Measurements from ENCODE around the gene KLK3.
"Not testable (repeated sequence)": the region's sequence is repeated elsewhere in the genome, so short reads cannot be mapped to it uniquely, and the experiment has no call there.

Gene KLK3

GRCh38 chr19:50870417-50871089, 15.8 kb downstream of the KLK3 start:
- peak; percentile 49 to 60 for DNase-seq

DNA sequence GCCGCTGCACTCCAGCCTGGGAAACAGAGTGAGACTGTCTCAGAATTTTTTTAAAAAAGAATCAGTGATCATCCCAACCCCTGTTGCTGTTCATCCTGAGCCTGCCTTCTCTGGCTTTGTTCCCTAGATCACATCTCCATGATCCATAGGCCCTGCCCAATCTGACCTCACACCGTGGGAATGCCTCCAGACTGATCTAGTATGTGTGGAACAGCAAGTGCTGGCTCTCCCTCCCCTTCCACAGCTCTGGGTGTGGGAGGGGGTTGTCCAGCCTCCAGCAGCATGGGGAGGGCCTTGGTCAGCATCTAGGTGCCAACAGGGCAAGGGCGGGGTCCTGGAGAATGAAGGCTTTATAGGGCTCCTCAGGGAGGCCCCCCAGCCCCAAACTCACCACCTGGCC, 18.3 kb downstream of the KLK3 start, which contains the start of gene KLK2:
TSS of gene KLK2 (plus strand) at position 384 of the 400 bp plus-strand sequence. CDS start 35 bp downstream, outside the sequence.
- no peak for DNase-seq

DNA sequence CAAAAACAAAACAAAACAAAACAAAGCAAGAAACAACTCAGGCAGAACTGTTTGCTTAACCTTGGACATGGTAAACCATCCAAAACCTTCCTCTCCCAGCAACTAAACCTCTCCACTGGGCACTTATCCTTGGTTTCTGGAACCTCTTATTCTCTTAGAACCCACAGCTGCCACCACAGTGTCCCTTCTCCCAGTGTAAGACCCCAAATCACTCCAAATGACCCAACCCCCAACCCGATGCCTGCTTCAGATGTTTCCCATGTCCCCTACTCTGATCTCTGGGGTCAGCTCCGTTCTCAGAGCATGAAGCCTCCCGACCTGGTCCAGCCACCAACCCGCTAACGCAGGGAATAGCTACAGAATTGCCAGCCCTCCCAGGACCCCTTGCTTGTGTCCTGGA, 19.5 kb downstream of the KLK3 start:
- no peak for DNase-seq

DNA sequence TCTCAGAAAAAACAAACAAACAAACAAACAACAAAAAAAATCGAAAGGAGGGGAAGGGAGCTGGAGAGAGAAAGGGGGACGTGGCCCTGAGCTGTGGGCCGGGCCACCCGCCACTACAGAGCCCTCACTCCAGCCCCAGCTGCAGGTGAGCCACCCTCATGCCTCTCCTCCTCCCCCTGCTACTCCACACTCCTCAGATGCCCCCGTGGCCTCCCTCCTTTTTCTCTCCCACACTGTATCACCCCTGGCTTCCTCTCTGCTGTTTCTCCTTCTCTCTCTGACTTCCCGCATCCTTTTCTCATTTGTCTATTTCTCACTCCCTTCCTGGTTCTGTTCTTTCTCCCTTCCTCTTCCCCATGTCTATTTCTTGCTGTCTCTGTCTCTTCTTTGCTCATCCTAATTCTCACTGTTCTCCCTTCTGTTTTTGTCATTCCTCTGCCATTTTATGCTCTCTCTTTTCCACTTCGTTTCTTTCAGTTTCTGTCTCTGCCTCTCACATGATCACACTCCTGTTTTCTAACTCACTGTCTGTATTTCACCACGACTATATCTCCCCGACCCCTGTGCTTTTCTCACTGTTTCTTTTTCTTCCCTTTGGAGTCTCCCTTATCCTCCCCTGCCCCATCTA, 21.2 kb downstream of the KLK3 start:
- DNase-seq = no peak

- DNase-seq = no peak
These were observed 21.7 kb downstream of the KLK3 start for GRCh38 chr19:50876456-50876855.

- DNase-seq = no peak
These were observed 22.6 kb downstream of the KLK3 start for GRCh38 chr19:50877338-50877737.

- DNase-seq = no peak
These were observed 24.1 kb downstream of the KLK3 start for GRCh38 chr19:50878851-50879250.

DNA sequence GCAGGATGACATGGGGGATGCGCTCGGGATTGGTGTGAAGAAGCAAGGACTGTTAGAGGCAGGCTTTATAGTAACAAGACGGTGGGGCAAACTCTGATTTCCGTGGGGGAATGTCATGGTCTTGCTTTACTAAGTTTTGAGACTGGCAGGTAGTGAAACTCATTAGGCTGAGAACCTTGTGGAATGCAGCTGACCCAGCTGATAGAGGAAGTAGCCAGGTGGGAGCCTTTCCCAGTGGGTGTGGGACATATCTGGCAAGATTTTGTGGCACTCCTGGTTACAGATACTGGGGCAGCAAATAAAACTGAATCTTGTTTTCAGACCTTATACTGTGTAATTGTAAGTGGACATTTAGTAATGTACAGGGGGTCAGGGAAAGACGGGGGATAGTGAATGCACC, 25.5 kb downstream of the KLK3 start:
- no peak for DNase-seq

GRCh38 chr19:50882188-50882587, 27.5 kb downstream of the KLK3 start:
- DNase-seq = no peak

DNA sequence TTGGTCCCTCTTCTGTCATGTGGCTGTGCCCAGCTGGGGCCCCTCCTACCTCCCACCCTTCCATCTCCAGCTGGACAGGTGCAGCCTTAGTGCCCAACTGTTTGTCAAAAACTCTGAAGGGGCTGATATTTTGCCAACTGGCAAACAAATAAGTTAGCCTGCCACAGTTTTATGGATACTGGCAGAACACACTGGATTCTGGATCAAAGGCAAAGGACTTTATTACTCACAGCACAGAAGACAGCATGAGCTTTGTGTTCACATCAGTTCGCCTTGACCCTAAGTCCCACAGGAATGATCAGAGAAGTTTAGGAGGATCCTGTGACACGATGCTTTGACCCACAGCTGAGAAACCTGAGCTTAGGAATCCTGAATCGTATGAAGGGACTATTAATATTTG, 34.9 kb downstream of the KLK3 start:
- DNase-seq = no peak

DNA sequence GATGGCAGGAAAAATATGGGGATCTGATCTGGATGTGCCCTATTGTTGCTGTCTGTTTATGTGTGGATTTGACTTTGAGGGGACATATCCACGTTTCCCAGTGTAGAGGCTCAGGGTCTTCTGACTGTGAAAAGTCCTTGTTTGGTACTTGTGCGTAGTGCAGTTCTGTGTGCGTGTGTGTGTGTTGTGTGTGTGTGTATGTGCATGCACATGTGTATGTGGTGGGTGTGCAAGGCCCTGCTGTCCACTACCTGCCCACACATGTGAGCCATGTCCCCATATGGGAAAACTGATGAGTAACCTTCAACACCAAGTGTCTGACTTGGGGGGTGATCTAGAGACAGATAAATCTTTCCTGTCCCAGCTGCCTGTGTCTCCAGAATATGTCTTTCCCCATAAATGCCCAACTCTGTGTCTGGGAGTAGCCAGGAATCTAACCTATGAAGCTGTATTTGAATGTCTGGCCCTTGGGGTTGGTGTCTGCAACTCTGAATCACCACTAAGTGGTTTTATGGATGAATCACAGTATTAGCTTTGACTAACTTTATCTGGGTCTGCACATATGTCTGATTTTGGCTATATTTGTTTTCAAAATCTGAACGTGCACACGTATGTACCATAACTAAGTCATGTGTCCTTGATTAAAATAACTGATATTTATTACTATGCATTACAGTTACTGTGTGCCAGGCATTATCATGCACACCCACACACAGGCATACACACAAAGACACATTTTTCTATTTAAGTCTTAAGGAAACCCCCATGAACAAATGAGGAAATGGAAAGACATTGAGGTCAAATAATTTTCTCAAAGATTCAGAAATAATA, 35.9 kb downstream of the KLK3 start:
- DNase-seq = no peak

- no peak for DNase-seq
These were observed 36.5 kb downstream of the KLK3 start for GRCh38 chr19:50891253-50891625.

DNA sequence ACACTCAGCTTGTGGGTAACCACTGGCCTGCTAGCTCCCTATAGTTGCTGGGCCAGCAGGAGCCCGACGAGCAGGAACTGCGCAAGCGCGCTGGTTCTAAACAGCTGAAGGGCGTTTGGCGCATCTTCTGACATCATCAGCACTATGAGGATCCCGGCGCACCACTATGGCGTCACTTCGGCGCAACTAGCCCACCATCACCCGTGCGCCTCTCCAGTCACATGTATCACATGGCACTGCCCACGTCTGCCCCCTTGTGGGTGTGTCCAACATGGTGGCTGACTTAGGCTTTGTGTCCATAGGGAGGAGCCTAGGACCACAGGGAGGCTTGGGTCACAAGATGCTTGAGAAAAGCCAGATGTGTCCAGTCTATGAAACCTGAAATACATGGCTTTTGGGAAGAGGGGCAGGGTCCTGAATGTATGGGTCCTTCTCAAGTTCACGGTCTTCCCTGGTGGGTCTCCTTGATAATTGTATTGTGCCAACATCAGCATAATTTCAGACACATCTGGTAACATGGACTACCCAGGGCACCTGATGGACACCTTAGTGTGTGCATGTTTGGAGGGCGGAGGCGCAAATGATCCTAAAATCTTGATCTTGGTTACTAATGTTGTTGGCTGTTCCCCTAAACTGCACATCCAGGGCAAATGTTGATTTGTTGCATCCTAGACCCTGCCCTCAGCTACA, 38.5 kb downstream of the KLK3 start:
- peak in 1 of 2 experiments; percentile 27 for DNase-seq

- no peak for DNase-seq
These were observed 40.0 kb downstream of the KLK3 start for GRCh38 chr19:50894478-50895356.

- not testable (repeated sequence) for DNase-seq
These were observed 41.4 kb downstream of the KLK3 start for GRCh38 chr19:50896089-50896590.

DNA sequence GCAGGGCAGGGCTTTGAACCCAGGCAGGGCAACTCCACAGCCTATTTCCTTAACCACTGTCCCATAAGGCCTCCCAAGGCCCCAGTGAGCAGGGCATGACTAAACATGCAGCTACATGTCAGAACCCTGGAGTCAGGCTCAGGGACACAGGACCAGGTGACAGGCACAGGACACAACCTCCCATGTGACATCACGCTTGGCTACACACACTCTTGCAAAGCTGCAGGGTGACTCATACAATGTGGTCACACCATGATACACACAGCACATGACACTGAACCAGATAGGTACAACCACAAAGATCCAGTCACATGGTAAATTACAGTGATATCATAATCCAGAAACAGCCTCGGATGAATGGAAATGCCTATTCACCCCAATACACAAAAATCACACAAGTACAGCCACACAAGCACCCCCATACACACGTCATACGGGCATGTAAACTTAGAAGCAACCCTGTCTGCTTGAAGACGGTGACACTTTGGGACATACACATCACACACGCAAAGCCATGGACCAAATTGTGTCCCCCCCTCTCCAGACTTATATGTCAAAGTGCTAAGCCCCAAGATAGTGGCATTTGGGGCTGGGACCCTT, 42.0 kb downstream of the KLK3 start:
- peak in 1 of 2 experiments; percentile 50 for DNase-seq

- no peak for DNase-seq
These were observed 42.5 kb downstream of the KLK3 start for GRCh38 chr19:50897191-50897607.

DNA sequence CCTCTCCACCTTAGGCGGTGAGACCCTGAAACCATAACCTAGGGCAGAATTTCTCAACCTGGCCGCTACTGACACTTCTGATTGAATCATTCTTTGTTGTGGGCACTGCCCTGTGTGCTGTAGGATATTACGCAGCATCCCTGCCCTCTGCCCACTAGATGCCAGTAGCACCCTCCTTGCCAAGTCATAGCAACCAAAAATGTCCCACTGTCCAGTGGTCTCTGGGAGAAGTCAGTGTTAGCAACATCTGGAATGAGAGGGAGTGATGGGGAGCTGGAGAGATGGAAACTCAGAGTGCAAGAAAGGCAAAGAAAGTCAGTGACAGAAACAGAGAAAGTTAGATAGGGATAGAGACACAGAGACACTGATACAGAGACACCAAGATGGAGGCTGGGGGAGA, 42.9 kb downstream of the KLK3 start:
- no peak for DNase-seq

GRCh38 chr19:50898018-50898417, 43.3 kb downstream of the KLK3 start:
- no peak for DNase-seq

- no peak for DNase-seq
These were observed 44.9 kb downstream of the KLK3 start for GRCh38 chr19:50899569-50899968.

- no peak for DNase-seq
These were observed 47.9 kb downstream of the KLK3 start for GRCh38 chr19:50902640-50903039.

DNA sequence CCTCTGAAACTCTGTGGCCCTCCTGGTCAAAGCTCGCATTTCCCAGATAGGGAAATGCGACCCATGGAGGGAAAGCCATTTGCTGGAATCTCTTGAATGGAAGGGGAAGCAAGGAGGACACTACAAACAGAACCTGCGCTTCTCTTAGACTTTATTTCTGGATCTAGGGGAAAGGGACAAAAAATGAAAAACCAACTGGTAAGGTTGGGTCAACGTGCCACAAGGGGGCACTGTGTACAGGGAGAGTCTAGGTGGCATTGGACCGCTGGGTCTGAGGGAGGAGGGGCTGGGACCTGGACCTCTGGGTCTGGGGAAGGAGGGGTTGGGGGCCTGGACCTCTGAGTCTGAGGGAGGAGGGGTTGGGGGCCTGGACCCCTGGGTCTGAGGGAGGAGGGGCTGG, 51.5 kb downstream of the KLK3 start:
- DNase-seq = peak; percentile 67

Data from activated T-cell treated with anti-CD3 and anti-CD28 coated beads, Interleukin-2, amount 50 U/mL, for 48 hours (primary cell).